Activated naive CD8-positive, alpha-beta T cell (primary cell): ENCODE results near the gene FTO.

Source experiments
- H3K27ac Mint-ChIP-seq: one replicate; pipeline ENCODE4 v1.8.0; 2021; ENCODE audit warnings: mixed read lengths
- H3K27me3 Mint-ChIP-seq: one replicate; pipeline ENCODE4 v1.8.0; 2021; ENCODE audit warnings: mixed read lengths
- H3K36me3 Mint-ChIP-seq: one replicate; pipeline ENCODE4 v1.8.0; 2021; ENCODE audit warnings: mixed read lengths
- H3K4me1 Mint-ChIP-seq: one replicate; pipeline ENCODE4 v1.8.0; 2021; ENCODE audit warnings: low read depth, mixed read lengths
- H3K4me3 Mint-ChIP-seq: one replicate; pipeline ENCODE4 v1.8.0; 2021; ENCODE audit warnings: mild to moderate bottlenecking, mixed read lengths
- H3K9me3 Mint-ChIP-seq: one replicate; pipeline ENCODE4 v1.8.0; 2021; ENCODE audit warnings: low read depth, mixed read lengths

FTO gene

GRCh38 chr16:53775106-53775820 lies 71.3 kb downstream of the FTO start:
- H3K36me3 Mint-ChIP-seq, result no peaks in the 10 kb centered on the region
- H3K4me1 Mint-ChIP-seq, result peaks cover 23% of the 10 kb centered on the region
- no peaks in the 10 kb centered on the region for H3K9me3 Mint-ChIP-seq
- H3K27ac Mint-ChIP-seq, result no peak overlapping the region
- no peak overlapping the region for H3K4me3 Mint-ChIP-seq
- H3K27me3 Mint-ChIP-seq, result no peaks in the 10 kb centered on the region

DNA sequence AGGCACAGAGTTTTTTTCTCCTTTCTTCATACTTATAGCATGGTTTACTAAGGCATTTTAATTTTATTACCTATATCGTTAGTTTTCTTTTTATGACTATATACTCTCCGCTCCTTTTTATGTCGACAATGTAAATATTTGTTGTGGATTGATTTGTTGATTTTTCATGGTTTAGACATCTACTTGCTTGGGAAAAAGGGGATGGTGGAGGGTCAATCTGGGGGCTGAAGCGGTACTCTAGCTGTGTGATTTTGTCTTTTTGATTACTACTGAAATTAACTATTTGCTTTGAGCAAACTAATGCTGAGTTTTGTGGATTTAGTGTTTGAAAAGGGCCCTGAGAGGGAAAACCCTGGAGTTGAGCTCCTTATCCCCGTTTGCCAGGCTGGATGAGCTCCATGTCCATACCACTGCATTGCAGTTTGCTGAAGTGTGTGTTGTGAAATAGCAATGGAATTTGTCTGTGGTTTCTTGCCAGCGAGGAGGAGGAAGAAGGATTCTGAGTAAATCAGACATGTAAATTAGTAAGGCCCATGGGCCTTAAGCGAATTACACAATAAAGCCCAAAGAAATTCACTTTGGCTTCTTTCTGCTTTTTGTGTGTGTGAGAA lies 72.0 kb downstream of the FTO start:
- H3K27me3 Mint-ChIP-seq, result no peaks in the 10 kb centered on the region
- peaks cover 24% of the 10 kb centered on the region for H3K4me1 Mint-ChIP-seq
- no peak overlapping the region for H3K27ac Mint-ChIP-seq
- H3K9me3 Mint-ChIP-seq, result no peaks in the 10 kb centered on the region
- H3K36me3 Mint-ChIP-seq, result no peaks in the 10 kb centered on the region
- no peak overlapping the region for H3K4me3 Mint-ChIP-seq

DNA sequence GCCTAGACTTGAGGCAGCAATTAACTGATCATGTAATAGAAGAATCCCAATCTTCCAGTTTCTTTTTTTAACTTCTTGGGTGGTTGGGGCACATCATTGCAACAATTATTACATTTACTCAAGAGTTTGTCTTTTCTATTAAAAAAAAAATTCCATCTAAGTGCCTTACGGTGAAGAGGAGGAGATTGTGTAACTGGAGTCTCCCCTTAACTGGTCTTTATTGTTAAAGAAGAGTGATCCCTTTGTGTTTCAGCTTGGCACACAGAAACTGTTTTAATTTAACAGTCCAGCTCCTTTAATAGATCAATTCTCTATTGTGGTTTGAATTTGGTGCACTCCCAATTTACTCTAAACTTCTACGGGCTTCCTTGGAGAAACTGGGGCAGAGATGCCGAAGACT lies 75.2 kb downstream of the FTO start:
- H3K4me1 Mint-ChIP-seq, result peaks cover 37% of the 10 kb centered on the region
- no peaks in the 10 kb centered on the region for H3K9me3 Mint-ChIP-seq
- H3K4me3 Mint-ChIP-seq, result no peak overlapping the region

DNA sequence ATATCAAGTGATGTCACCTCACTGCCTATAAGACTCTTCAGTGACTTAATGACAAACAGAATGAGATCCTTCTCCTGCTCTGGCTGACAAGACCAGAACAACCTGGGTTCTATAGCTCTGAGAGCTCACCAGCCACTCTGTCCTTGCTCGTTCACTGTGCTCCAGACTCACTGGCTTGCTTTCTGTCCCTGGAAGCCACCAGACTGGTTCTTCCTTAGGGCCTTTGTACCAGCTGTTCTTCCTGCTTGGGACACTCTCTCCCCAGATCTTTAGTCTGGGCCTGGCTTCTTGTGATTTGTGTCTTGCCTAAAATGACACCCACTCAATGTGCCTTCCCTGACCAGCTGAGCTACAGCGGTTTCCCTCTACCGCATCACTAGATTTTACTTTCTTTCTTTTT lies 76.1 kb downstream of the FTO start:
- Mint-ChIP-seq H3K27me3 (no peaks in the 10 kb centered on the region), H3K27ac (no peak overlapping the region)

More for the DNA sequence above, 75.2 kb downstream of the FTO start:
- Mint-ChIP-seq H3K36me3 (peaks cover 2% of the 10 kb centered on the region), H3K27me3 (no peaks in the 10 kb centered on the region), H3K27ac (no peak overlapping the region)

GRCh38 chr16:53781023-53781605 lies 77.2 kb downstream of the FTO start:
- peaks cover 32% of the 10 kb centered on the region for H3K4me1 Mint-ChIP-seq
- H3K27ac Mint-ChIP-seq, result no peak overlapping the region
- no peaks in the 10 kb centered on the region for H3K27me3 Mint-ChIP-seq
- H3K4me3 Mint-ChIP-seq, result no peak overlapping the region
- H3K9me3 Mint-ChIP-seq, result no peaks in the 10 kb centered on the region
- peaks cover 2% of the 10 kb centered on the region for H3K36me3 Mint-ChIP-seq

More for the DNA sequence above, 76.1 kb downstream of the FTO start:
- no peak overlapping the region for H3K4me3 Mint-ChIP-seq
- H3K36me3 Mint-ChIP-seq, result peaks cover 2% of the 10 kb centered on the region
- H3K4me1 Mint-ChIP-seq, result peaks cover 36% of the 10 kb centered on the region
- no peaks in the 10 kb centered on the region for H3K9me3 Mint-ChIP-seq

DNA sequence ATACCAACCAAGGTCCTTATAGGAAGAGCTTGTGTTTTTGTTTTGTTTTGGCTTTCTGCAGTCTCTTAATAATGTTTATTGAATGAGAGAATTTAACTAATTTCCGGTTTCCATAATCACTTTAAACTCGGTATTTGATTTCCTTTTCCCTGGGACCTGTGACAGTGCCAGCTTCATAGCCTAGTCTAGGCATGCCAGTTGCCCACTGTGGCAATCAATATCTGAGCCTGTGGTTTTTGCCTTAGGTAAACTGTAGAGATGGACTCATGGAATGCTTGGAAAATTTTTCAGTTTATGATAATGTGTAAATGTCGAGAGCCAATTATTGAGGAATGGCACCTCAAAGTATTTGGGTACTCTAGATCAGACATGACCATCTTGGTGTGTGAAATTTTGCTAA lies 78.2 kb downstream of the FTO start:
- H3K27ac Mint-ChIP-seq, result no peak overlapping the region
- H3K4me3 Mint-ChIP-seq, result no peak overlapping the region
- peaks cover 31% of the 10 kb centered on the region for H3K4me1 Mint-ChIP-seq
- peaks cover 2% of the 10 kb centered on the region for H3K36me3 Mint-ChIP-seq
- no peaks in the 10 kb centered on the region for H3K9me3 Mint-ChIP-seq
- H3K27me3 Mint-ChIP-seq, result no peaks in the 10 kb centered on the region

DNA sequence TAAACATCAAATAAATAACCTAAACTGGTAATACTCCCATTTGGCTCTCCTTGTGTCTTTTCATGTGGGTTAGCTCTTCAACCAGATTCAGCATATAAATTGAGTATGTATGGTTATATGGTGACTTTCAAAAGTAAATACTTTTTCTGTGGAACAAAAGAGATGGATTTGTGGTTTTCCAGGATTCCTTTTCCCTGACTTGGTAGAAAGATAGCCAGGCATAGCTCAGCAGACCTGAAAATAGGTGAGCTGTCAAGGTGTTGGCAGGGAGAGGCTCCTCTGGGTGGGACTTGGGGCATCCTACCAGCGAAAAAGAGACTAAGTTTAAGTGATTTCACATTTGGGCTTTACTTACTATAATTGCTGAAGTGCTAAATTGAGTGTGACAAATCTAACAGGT lies 80.3 kb downstream of the FTO start:
- Mint-ChIP-seq H3K36me3 (peaks cover 2% of the 10 kb centered on the region), H3K27me3 (no peaks in the 10 kb centered on the region), H3K27ac (no peak overlapping the region), H3K4me3 (no peak overlapping the region), H3K9me3 (no peaks in the 10 kb centered on the region), H3K4me1 (peaks cover 35% of the 10 kb centered on the region)

- Mint-ChIP-seq H3K4me1 (peaks cover 33% of the 10 kb centered on the region), H3K27me3 (no peaks in the 10 kb centered on the region), H3K27ac (no peak overlapping the region), H3K9me3 (no peaks in the 10 kb centered on the region), H3K36me3 (peaks cover 2% of the 10 kb centered on the region), H3K4me3 (no peak overlapping the region)
These were observed 81.1 kb downstream of the FTO start for GRCh38 chr16:53785044-53785443.

GRCh38 chr16:53785916-53786315 lies 82.0 kb downstream of the FTO start:
- no peaks in the 10 kb centered on the region for H3K9me3 Mint-ChIP-seq
- no peak overlapping the region for H3K27ac Mint-ChIP-seq
- peaks cover 31% of the 10 kb centered on the region for H3K4me1 Mint-ChIP-seq
- H3K4me3 Mint-ChIP-seq, result no peak overlapping the region
- H3K27me3 Mint-ChIP-seq, result no peaks in the 10 kb centered on the region
- H3K36me3 Mint-ChIP-seq, result peaks cover 2% of the 10 kb centered on the region

- peaks cover 20% of the 10 kb centered on the region for H3K4me1 Mint-ChIP-seq
- no peaks in the 10 kb centered on the region for H3K9me3 Mint-ChIP-seq
- no peak overlapping the region for H3K4me3 Mint-ChIP-seq
- H3K36me3 Mint-ChIP-seq, result no peaks in the 10 kb centered on the region
- no peak overlapping the region for H3K27ac Mint-ChIP-seq
- H3K27me3 Mint-ChIP-seq, result no peaks in the 10 kb centered on the region
These were observed 83.5 kb downstream of the FTO start for GRCh38 chr16:53787423-53787822.

DNA sequence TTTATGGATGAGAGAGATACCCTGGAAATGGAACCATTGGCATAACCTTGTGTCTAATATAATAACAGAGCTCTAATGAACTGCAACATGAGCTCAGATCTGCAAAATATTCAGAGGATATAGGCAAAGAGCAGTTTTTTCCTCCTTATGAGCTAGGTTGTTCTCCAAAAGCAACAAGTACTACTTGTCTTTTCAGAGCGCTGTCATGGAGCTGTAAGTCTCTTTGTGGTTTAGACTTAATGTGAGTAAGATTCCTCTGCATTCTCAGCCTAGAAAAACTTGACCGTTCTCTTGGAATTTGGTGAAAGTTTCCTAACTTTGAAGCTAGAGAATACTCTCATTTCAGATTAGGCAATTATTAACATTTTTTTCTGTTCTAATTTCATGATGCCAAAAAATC lies 85.2 kb downstream of the FTO start:
- Mint-ChIP-seq H3K4me3 (no peak overlapping the region), H3K36me3 (no peaks in the 10 kb centered on the region), H3K27me3 (no peaks in the 10 kb centered on the region), H3K27ac (no peak overlapping the region), H3K4me1 (peaks cover 15% of the 10 kb centered on the region), H3K9me3 (no peaks in the 10 kb centered on the region)

- Mint-ChIP-seq H3K27ac (no peak overlapping the region), H3K4me3 (no peak overlapping the region), H3K9me3 (no peaks in the 10 kb centered on the region)
These were observed 88.4 kb downstream of the FTO start for GRCh38 chr16:53792161-53792951.

DNA sequence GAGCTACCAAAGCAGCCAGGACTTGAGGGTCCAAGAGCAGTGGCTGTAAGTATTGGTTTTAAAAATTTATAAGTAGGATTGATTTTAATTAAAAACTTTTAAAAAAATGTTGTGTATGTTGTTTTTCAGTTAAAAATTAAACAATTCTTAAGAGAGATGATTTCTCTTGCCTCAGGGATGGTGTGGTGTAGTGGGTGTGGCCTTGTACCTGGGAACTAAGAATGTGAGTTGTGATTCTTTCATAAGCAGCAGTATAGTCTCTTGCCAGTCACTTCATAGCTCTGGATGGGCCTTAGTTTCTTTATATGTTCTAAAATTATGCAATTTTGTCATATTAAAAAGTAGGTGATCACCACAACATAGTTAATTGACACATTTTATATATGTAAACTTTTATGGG lies 99.5 kb downstream of the FTO start:
- Mint-ChIP-seq H3K27me3 (no peaks in the 10 kb centered on the region), H3K9me3 (peaks cover 5% of the 10 kb centered on the region), H3K36me3 (peaks cover 18% of the 10 kb centered on the region), H3K4me3 (no peak overlapping the region), H3K4me1 (peaks cover 36% of the 10 kb centered on the region), H3K27ac (no peak overlapping the region)

More at GRCh38 chr16:53792161-53792951, 88.4 kb downstream of the FTO start:
- Mint-ChIP-seq H3K36me3 (no peaks in the 10 kb centered on the region), H3K27me3 (no peaks in the 10 kb centered on the region), H3K4me1 (peaks cover 24% of the 10 kb centered on the region)

GRCh38 chr16:53803998-53804397 lies 100.0 kb downstream of the FTO start:
- H3K4me1 Mint-ChIP-seq, result peaks cover 35% of the 10 kb centered on the region
- no peaks in the 10 kb centered on the region for H3K27me3 Mint-ChIP-seq
- peaks cover 15% of the 10 kb centered on the region for H3K36me3 Mint-ChIP-seq
- H3K4me3 Mint-ChIP-seq, result no peak overlapping the region
- H3K9me3 Mint-ChIP-seq, result peaks cover 5% of the 10 kb centered on the region
- no peak overlapping the region for H3K27ac Mint-ChIP-seq

DNA sequence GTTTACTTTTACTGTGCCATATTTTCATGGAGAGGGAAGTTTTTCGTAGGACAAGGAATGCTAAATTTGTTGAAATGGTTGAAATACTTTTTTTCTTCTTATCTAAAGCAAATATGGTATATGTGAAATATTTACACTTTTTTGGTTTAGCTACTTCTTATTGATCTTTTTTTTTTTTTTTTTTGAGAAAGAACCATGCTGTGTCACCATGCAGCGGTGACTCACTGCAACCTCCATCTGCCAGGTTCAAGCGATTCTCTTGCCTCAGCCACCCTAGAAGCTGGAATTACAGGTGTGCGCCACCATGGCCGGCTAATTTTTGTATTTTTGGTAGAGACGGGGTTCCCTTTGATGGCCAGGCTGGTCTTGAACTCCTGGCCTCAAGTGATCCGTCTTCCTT lies 100.5 kb downstream of the FTO start:
- peaks cover 35% of the 10 kb centered on the region for H3K4me1 Mint-ChIP-seq
- peaks cover 13% of the 10 kb centered on the region for H3K36me3 Mint-ChIP-seq
- peaks cover 5% of the 10 kb centered on the region for H3K9me3 Mint-ChIP-seq
- H3K27ac Mint-ChIP-seq, result no peak overlapping the region
- no peak overlapping the region for H3K4me3 Mint-ChIP-seq
- no peaks in the 10 kb centered on the region for H3K27me3 Mint-ChIP-seq
